ENCODE results near the gene BICDL1. TPM values are rescaled to one million over a fixed set of nuclear protein-coding genes. Genes with fewer than 3 reads are reported as not detected.

Gene BICDL1
- total RNA-seq, 4 donors from 2014 or later: 0.47 to 13.9 (median 1.2) TPM

DNA sequence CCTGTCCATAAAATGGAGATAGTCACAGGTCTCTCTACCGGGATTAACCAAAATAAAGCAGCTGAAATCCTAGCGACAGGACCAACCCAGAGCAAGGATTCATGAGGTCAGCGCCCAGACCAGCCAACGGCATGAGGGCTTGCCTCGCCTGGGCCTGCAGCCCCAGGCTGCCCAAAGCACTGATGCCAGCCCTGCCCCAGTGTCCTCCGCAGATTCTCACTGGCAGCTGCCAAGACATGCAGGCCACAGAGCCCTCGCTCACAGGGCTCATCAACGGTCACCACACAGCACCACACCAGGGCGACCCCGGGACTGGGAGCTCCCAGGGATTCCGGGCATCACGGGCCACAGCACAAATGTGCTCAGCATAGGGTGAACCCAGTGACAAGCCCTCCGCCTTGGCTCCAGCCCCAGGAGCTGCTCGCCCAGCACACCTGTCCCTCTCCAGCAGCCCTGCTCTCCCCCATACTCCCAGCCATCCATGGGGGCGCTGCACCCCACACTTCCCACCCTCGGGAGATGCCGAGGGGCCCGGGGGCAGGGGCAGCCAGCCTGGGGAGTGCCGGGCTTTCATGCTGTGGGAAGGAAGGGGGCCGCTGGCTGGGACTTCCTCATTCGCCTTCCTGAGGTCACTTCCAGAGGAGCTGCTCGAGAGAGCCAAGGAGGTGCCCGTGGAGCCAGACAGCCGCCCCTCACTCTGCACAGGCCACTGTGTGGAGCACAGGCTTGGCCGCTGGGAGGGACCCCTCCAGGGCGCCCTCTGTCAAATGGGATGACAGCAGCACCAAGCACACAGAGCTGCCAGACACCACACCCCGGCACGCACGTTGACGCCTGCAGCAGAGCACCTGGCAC lies 113.4 kb downstream of the BICDL1 start:
- no CpG with 5 or more reads among the region's 30 CpGs for WGBS, 2 donors (ENCODE audit: low coverage in 1 of 2)
- ATAC-seq: no peak
- peak overlapping the region in 3 of 4 donors; percentile 67 to 74 (median 74) for H3K27ac ChIP-seq

DNA sequence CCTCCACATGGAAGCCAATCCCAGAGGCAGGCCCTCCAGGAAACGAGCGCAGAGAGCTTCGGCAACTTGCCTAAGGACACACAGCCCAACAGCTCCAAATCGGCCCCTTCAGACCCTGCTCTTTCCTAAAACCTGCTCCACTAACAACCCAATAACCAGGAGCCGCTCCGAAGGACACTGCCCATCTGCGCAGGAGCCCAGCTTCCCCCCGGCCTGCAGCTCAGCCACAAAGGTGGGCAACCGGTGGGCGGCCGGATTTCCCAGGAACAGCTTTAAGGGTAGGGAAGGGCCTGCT lies 114.0 kb downstream of the BICDL1 start:
- Histone ChIP-seq H3K27ac (peak overlapping the region in 1 of 4 donors; percentile 74), H3K4me3 (no peak overlapping the region), H3K9me3 (no peaks in the 10 kb centered on the region), H3K27me3 (no peaks in the 10 kb centered on the region), H3K4me1 (peaks cover 0 to 43% (median 19%) of the 10 kb centered on the region in 3 donors), H3K36me3 (peaks cover 0 to 79% of the 10 kb centered on the region in 2 donors)
- no CpG with 5 or more reads among the region's 11 CpGs for WGBS, 2 donors (ENCODE audit: low coverage in 1 of 2)
- ATAC-seq: no peak
- TF ChIP-seq POLR2AphosphoS5 (IDR thresholded peaks at IDR 0.05) (no peak), EP300 (IDR thresholded peaks at IDR 0.05) (no peak), POLR2A (IDR thresholded peaks at IDR 0.05) (no peak)
- TF ChIP-seq, protein P1, sequence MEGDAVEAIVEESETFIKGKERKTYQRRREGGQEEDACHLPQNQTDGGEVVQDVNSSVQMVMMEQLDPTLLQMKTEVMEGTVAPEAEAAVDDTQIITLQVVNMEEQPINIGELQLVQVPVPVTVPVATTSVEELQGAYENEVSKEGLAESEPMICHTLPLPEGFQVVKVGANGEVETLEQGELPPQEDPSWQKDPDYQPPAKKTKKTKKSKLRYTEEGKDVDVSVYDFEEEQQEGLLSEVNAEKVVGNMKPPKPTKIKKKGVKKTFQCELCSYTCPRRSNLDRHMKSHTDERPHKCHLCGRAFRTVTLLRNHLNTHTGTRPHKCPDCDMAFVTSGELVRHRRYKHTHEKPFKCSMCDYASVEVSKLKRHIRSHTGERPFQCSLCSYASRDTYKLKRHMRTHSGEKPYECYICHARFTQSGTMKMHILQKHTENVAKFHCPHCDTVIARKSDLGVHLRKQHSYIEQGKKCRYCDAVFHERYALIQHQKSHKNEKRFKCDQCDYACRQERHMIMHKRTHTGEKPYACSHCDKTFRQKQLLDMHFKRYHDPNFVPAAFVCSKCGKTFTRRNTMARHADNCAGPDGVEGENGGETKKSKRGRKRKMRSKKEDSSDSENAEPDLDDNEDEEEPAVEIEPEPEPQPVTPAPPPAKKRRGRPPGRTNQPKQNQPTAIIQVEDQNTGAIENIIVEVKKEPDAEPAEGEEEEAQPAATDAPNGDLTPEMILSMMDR (IDR thresholded peaks at IDR 0.05): no peak

More for the DNA sequence above, 113.4 kb downstream of the BICDL1 start:
- Histone ChIP-seq H3K4me3 (no peak overlapping the region), H3K4me1 (peaks cover 0 to 42% (median 19%) of the 10 kb centered on the region in 3 donors), H3K9me3 (no peaks in the 10 kb centered on the region), H3K27me3 (no peaks in the 10 kb centered on the region), H3K36me3 (peaks cover 0 to 79% of the 10 kb centered on the region in 2 donors)
- TF ChIP-seq EP300 (IDR thresholded peaks at IDR 0.05): no peak

DNA sequence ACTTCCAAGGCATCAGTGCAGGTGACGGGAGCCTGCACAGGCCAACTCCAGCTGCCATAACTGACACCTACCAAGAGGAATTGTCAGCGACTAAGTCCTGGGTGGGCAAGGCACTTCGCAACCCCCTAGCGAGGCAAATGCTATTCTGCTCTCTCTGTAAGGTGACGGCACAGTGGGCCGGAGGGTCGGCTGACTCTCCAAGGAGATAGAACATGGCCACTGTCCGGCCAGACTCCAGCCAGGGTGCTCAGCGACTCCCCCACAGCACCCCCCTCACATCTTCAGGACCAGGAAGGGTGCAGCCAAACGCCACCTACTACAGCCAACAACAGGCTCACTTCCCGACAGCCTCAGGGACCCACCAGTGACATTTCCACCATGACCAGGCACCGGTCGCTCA lies 114.3 kb downstream of the BICDL1 start:
- Histone ChIP-seq H3K36me3 (peaks cover 0 to 79% of the 10 kb centered on the region in 2 donors), H3K27ac (no peak overlapping the region), H3K9me3 (no peaks in the 10 kb centered on the region), H3K27me3 (no peaks in the 10 kb centered on the region), H3K4me1 (peaks cover 0 to 46% (median 19%) of the 10 kb centered on the region in 3 donors), H3K4me3 (no peak overlapping the region)
- ATAC-seq: no peak
- no peak for TF ChIP-seq EP300 (IDR thresholded peaks at IDR 0.05)
- TF ChIP-seq, protein P1 (IDR thresholded peaks at IDR 0.05): no peak
- TF ChIP-seq POLR2A (IDR thresholded peaks at IDR 0.05): no peak
- no peak for TF ChIP-seq POLR2AphosphoS5 (IDR thresholded peaks at IDR 0.05)
- WGBS, 2 donors (ENCODE audit: low coverage in 1 of 2): no CpG with 5 or more reads among the region's 13 CpGs

DNA sequence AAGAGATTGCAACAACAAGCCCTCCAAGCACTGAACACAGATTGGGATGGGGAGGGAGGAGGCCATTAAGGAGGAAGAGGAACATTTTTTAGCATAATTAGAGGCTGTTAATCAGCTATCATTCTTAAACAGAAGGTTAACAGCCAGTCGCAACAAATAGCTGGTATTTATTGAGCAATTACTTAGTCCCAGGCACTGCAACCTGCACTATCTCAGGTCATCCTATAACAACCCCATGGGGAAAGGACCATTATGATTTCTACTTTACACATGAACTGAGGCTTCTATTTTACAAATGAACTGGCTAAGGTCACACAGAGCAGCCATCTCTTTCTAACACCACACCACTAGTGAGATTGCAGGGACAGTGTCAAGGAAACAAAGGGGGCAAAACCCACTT lies 117.1 kb downstream of the BICDL1 start:
- H3K9me3 ChIP-seq: no peaks in the 10 kb centered on the region
- H3K27me3 ChIP-seq: no peaks in the 10 kb centered on the region
- H3K4me3 ChIP-seq: no peak overlapping the region
- TF ChIP-seq, protein P1 (IDR thresholded peaks at IDR 0.05): no peak
- no peak for TF ChIP-seq EP300 (IDR thresholded peaks at IDR 0.05)
- no peak for TF ChIP-seq POLR2AphosphoS5 (IDR thresholded peaks at IDR 0.05)
- TF ChIP-seq POLR2A (IDR thresholded peaks at IDR 0.05): no peak
- peaks cover 0 to 60% of the 10 kb centered on the region in 2 donors for H3K36me3 ChIP-seq
- H3K4me1 ChIP-seq: peaks cover 0 to 57% (median 14%) of the 10 kb centered on the region in 3 donors
- H3K27ac ChIP-seq: no peak overlapping the region
- ATAC-seq: no peak
- WGBS, 2 donors (ENCODE audit: low coverage in 1 of 2): 78 to 100% methylated on average over 1 of the region's 1 CpG

DNA sequence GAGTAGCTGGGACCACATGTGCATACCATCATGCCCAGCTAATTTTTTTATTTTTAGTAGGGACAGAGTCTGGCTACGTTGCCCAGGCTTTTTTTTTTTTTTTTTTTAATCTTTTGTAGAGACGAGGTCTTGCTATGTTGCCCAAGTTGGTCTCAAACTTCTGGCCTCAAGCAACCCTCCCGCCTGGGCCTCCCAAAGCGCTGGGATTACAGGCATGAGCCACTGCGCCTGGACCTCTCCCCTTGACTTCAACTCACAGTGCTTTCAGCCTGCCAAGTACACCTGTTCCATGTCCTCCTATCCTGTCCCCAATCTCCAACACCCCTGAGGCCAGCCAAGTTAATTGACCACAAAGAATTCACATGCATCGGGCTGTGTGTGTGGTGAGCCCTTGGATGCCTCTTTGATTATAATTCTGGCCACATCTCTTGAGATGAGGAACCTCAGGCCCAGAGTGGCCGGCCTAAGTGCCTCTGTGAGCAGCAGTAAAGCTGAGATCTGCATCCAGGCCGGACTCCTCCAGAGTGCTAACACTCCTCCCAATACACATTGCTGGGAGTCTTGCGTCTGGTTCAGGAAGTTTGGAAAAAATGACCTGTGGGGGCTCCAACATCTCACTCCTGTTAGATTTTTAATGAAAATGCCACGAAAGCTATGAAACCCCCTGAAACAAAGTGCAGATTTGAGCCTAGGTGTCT lies 120.7 kb downstream of the BICDL1 start:
- H3K4me1 ChIP-seq: peaks cover 0 to 62% (median 11%) of the 10 kb centered on the region in 3 donors
- no peak for ATAC-seq
- 69 to 78% methylated on average over 2 to 5 of the region's 10 CpGs for WGBS, 2 donors (ENCODE audit: low coverage in 1 of 2)
- no peak overlapping the region for H3K27ac ChIP-seq
- H3K36me3 ChIP-seq: peaks cover 0 to 55% of the 10 kb centered on the region in 2 donors
- TF ChIP-seq POLR2A (IDR thresholded peaks at IDR 0.05) (no peak), EP300 (IDR thresholded peaks at IDR 0.05) (no peak), POLR2AphosphoS5 (IDR thresholded peaks at IDR 0.05) (no peak)
- TF ChIP-seq, protein P1 (IDR thresholded peaks at IDR 0.05): no peak
- no peak overlapping the region for H3K4me3 ChIP-seq
- H3K27me3 ChIP-seq: no peaks in the 10 kb centered on the region
- no peaks in the 10 kb centered on the region for H3K9me3 ChIP-seq
